HepG2 (cell line): ENCODE measurements around the gene PSRC1. TPM values are rescaled to one million over a fixed set of nuclear protein-coding genes. Genes with fewer than 3 reads are reported as not detected.

Source experiments
- CENPX ChIP-seq: sonication (generic); formaldehyde crosslinking; IDR thresholded peaks from 2 replicates; pipeline ENCODE4 v1.9.0; 2021; ENCODE audit warnings: mild to moderate bottlenecking, missing genetic modification reagents, moderate library complexity
- HDAC1 ChIP-seq: sonication (generic); formaldehyde crosslinking; IDR thresholded peaks from 2 replicates; pipeline ENCODE4 v1.5.1; 2020; ENCODE audit warnings: mild to moderate bottlenecking, missing genetic modification reagents
- KAT8 ChIP-seq: IDR thresholded peaks from 2 replicates; pipeline ENCODE4 v1.6.1; 2016; ENCODE audit warnings: missing genetic modification reagents, missing compliant biosample characterization
- MYNN ChIP-seq: sonication (generic); formaldehyde crosslinking; IDR thresholded peaks from 2 replicates; pipeline ENCODE4 v1.4.0; 2020; ENCODE audit warnings: mild to moderate bottlenecking, low read depth, missing genetic modification reagents
- SRSF1 ChIP-seq: fragments of 200-400 bp; formaldehyde crosslinking; optimal IDR thresholded peaks from 2 replicates; pipeline ENCODE3; 2017; ENCODE audit warnings: mild to moderate bottlenecking, low read depth, low read length, moderate library complexity
- TFDP2 ChIP-seq: sonication (generic); formaldehyde crosslinking; IDR thresholded peaks from 2 replicates; pipeline ENCODE4 v1.4.0; 2020; ENCODE audit warnings: missing genetic modification reagents
- THAP11 ChIP-seq: IDR thresholded peaks from 2 replicates; pipeline ENCODE4 v1.6.1; 2016; ENCODE audit warnings: missing biosample characterization, missing genetic modification reagents
- UBTF ChIP-seq: sonication (generic); formaldehyde crosslinking; IDR thresholded peaks from 2 replicates; pipeline ENCODE4 v1.4.0; 2020; ENCODE audit warnings: mild to moderate bottlenecking, missing genetic modification reagents
- ZFP91 ChIP-seq: sonication (generic); formaldehyde crosslinking; IDR thresholded peaks from 2 replicates; pipeline ENCODE4 v1.9.0; 2022; ENCODE audit warnings: missing genetic modification reagents, mild to moderate bottlenecking, borderline replicate concordance
- ZHX1 ChIP-seq: sonication (generic); formaldehyde crosslinking; IDR thresholded peaks from 2 replicates; pipeline ENCODE4 v1.8.1; 2022; ENCODE audit warnings: low read depth, mild to moderate bottlenecking, missing genetic modification reagents
- ZNF614 ChIP-seq: IDR thresholded peaks from 2 replicates; pipeline ENCODE4 v1.6.1; 2018; ENCODE audit warnings: missing biosample characterization, missing genetic modification reagents, inconsistent platforms, borderline replicate concordance
- ZNF619 ChIP-seq: sonication (generic); formaldehyde crosslinking; IDR thresholded peaks from 2 replicates; pipeline ENCODE4 v1.4.0; 2020; ENCODE audit warnings: mild to moderate bottlenecking, missing genetic modification reagents
- ZNF687 ChIP-seq: sonication (generic); formaldehyde crosslinking; IDR thresholded peaks from 2 replicates; pipeline ENCODE4 v1.5.1; 2020; ENCODE audit warnings: mild to moderate bottlenecking, missing genetic modification reagents, moderate library complexity
- ZNF703 ChIP-seq: sonication (generic); formaldehyde crosslinking; IDR thresholded peaks from 2 replicates; pipeline ENCODE4 v1.5.1; 2020; ENCODE audit warnings: missing genetic modification reagents, mild to moderate bottlenecking, moderate library complexity, borderline replicate concordance
- polyA plus RNA-seq, 8 experiments: library from polyadenylated mRNA; depleted of rRNA in 3 of 8; stranded (reverse) in 7 of 8; unstranded in 1 of 8; fragments of >200 nt; fragmentation: Illumina TruSeq in 4 of 8; extraction: Trizol in 4 of 8; gene quantifications; 2 replicates each; pipeline versions ENCODE4 v1.2.1 to v1.2.3, GENCODE V29; 2011 to 2016; ENCODE audit warnings: low read depth in 4 of 8, missing spikeins in 1 of 8, mixed read lengths in 1 of 8; ENCODE audit not compliant: insufficient read depth in 1 of 8
- total RNA-seq, 5 experiments: library from RNA; depleted of rRNA; stranded (reverse); fragments of >200 nt; fragmentation: Illumina TruSeq; extraction: Trizol; gene quantifications; 2 replicates each; pipeline ENCODE4 v1.2.3, GENCODE V29; 2016; ENCODE audit warnings: low read depth in 1 of 5

Gene PSRC1
- total and polyA plus RNA-seq, 2 of the 13 experiments (the other 11 are each of a cell fraction or from before 2014, with no cell fraction given) = 28.6 to 30.3 TPM

- no peak for TF ChIP-seq ZHX1
- peak; percentile 78 for TF ChIP-seq ZFP91 (CRISPR knock-in tag)
- TF ChIP-seq SRSF1 = peak; percentile 42
- TF ChIP-seq THAP11 (CRISPR knock-in tag) = 0 out of 2 replicates have a peak, but pooled peaks have one; percentile 23
- peak; percentile 66 for TF ChIP-seq TFDP2 (CRISPR knock-in tag)
- TF ChIP-seq CENPX = no peak
- no peak for TF ChIP-seq MYNN (CRISPR knock-in tag)
- peak; percentile 58 for TF ChIP-seq ZNF687 (CRISPR knock-in tag)
- TF ChIP-seq HDAC1 (CRISPR knock-in tag) = peak; percentile 53; the same call in 1 of the 2 replicates
- peak; percentile 25; the same call in 1 of the 2 replicates for TF ChIP-seq UBTF
- TF ChIP-seq ZNF619 (CRISPR knock-in tag) = no peak
- peak; percentile 32; the same call in 1 of the 2 replicates for TF ChIP-seq KAT8 (CRISPR knock-in tag)
- TF ChIP-seq ZNF703 = 0 out of 2 replicates have a peak, but pooled peaks have one; percentile 23
- 0 out of 2 replicates have a peak, but pooled peaks have one; percentile 32 for TF ChIP-seq ZNF614 (CRISPR knock-in tag)
Measured at GRCh38 chr1:109248797-109249629, 33.9 kb downstream of the PSRC1 start, which contains the start of gene CELSR2 (continued).
